CD4-positive, alpha-beta T cell treated with Interleukin-10 for 1 hour (primary cell): ENCODE data around the gene STYK1.
"Not testable (repeated sequence)": the region's sequence is repeated elsewhere in the genome, so short reads cannot be mapped to it uniquely, and the experiment has no call there.

Source experiments
- DNase-seq: peaks from one replicate; pipeline ENCODE4 v3.0.0-alpha.2; 2020

Gene STYK1

DNA sequence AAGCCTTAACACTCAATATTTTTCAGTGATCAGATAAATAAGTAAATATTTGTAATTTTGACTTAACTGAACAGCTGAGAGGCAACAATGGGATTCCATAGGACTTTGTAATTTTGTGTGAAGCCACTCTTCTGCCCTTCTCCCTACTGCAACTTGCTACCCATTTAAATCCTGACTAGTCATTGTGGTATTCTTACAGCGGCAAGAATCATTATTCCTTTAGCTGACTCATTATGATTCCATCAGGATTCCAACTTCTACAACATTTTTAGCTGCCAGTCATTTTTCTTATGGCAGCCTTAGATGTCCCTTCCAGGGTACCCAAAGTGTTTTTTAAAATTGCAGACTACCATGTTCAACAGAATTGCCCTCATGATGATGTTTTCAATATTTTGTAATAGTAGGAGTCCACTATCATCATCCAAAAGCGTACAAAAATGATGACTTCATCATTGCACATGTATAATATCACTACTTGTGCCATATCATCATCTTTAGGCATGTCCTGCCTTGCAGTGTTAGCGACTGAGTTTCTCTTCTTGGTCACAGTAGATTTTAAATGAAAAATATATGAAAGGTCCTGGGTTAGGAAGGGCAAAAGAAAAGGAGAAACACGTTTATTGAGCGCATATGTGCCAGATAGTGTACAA, 55.4 kb downstream of the STYK1 start:
- DNase-seq, result no peak

DNA sequence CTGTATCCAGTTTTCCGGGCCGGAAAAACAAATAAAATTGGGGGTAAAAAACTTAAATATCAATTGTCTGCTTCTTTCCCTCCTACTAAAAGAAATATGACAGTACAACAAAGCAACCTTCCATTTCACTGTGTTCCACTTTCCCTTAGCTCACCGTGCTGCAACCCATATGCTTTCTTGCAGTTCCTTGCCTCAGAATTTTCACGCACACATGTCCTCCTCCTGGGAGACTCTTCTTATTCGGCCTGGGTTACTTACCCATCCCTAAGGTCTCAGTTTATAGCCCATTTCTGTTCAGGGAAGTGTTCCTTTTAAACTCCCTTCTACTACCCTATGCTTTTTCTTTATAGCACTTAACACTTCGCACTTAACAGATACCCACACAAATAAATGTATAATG, 56.0 kb downstream of the STYK1 start:
- DNase-seq, result no peak

DNA sequence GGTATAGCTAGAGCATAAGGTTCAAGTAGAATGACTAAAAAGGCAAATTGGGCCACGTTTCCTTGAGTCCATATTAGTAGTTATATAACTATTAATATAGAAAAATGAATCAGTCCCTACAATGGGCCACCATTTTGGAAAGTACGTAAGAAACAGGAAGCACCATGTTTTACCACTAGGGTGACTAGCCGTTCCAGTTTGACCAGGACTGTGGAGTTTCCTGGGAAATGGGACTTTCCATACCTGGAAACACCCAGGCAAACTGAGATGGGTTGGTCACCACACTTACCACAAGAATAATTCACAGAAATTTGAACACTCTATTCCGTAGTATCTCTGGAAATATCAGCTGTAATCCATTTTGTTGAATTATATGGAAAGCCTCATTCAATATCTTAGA, 58.3 kb downstream of the STYK1 start:
- DNase-seq, result no peak

- no peak for DNase-seq
Observed at GRCh38 chr12:10614056-10614370, 59.8 kb downstream of the STYK1 start.

GRCh38 chr12:10613349-10614055, 60.4 kb downstream of the STYK1 start, which contains the start of gene MAGOHB:
Gene MAGOHB, minus strand, starts transcription at chr12:10613609. Its CDS starts 77 bp downstream, at chr12:10613532.
- DNase-seq, result peak; percentile 98

- DNase-seq, result no peak
Observed at GRCh38 chr12:10612984-10613348, 60.9 kb downstream of the STYK1 start.

- no peak for DNase-seq
Observed at GRCh38 chr12:10612110-10612509, 61.7 kb downstream of the STYK1 start.

DNA sequence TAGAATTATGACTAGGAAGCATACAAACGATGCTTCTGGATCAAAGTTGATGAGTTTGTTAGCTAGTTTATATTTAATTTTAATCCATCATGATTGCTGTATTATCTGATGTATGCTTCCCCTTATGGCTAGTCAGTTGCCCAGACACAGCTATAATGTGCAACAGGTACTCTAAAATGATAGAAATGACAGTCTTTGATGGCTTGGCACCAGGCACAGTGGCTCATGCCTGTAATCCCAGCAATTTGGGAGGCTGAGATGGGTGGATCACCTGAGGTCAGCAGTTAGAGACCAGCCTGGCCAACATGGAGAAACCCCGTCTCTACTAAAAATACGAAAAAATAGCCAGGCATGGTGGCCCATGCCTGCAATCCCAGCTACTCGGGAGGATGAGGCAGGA, 62.6 kb downstream of the STYK1 start:
- DNase-seq, result not testable (repeated sequence)

- DNase-seq, result no peak
Observed at GRCh38 chr12:10610188-10610587, 63.7 kb downstream of the STYK1 start.

GRCh38 chr12:10607885-10608458, 65.9 kb downstream of the STYK1 start:
- no peak for DNase-seq

- DNase-seq, result no peak
Observed at GRCh38 chr12:10601860-10602259, 72.0 kb downstream of the STYK1 start.

DNA sequence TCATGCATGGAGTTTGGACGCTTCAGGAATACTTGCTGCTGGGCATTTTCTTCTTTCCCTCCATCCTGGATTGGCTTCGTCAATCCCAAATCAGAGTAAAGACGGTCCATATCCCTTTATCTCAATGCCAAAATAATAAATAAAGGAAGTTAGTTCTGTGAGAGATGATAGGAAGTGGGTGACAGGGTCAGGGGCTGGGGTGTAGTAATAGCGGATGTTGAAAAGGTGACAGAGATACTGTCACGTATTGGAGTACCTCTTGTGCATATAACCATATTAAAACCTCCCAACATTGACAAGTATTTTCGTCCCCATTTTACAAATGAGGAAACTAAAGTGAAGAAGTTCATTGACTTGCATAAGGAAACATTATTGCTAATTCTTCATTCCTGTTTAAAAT, 72.9 kb downstream of the STYK1 start:
- DNase-seq, result no peak

DNA sequence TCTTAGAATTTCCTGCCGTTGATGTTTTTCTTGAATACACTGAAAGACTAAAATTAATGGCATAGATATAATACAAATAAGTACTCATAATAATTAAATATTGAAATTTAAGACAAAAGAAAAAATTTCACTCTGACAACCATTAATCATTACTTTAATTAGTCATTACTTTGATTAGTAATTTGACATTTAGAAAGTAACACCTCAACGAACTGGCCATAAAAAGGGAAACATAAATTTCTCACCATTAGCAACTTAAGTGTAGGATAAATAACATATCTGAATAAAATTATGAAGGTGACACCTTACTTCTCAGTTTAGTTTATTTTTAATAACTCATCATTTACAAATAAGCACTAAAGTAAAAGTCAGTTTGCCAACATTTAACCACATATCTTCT, 78.0 kb downstream of the STYK1 start:
- DNase-seq, result no peak

GRCh38 chr12:10590966-10591365, 82.9 kb downstream of the STYK1 start:
- no peak for DNase-seq

DNA sequence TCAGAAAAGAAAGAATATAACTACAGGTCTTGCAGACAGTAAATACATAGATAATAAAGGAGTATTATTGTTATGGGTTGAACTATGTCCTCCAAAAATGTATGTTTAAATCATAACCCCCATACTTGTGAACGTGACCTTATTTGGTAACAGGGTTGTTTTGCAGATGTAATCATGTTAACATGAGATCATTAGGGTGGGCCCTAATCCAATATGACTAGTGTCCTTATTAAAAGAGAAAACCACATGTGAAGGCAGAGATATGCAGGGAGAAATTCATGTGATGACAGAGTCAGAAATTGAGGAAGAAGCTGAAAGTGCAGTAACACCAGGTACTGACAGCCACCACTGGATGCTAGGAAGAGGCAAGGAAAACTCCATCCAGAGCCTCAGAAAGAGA, 89.4 kb downstream of the STYK1 start:
- DNase-seq, result no peak

DNA sequence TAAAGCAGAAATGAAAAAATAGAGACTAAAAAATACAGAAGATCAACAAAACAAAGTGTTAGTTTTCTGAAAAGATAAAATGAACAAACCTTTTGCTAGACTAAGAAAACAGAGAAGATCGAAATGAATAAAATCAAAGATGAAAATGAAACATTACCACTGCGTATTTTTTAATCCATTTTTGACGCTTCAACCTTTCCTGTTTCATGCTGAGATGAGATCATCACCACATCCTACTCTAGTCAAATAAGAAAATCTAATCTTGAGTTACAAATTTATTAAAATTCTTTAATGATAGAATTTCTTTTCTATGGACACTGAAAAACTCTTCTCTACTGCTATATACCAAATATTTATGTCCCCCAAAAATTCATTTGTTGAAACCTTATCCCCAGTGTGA, 91.1 kb downstream of the STYK1 start:
- DNase-seq, result no peak

DNA sequence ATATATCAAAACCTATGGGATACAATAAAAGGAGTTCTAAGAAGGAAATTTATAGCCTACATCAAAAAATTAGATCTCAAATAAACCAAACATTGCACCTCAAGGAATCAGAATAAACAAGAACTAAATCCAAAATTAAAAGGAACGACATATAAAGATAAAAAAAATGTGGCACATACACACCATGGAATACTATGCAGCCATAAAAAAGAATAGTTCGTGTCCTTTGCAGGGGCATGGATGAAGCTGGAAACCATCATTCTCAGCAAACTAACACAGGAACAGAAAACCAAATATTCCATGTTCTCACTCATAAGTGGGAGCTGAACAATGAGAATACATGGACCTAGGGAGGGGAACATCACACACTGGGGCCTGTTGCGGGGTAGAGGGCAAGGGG, 91.7 kb downstream of the STYK1 start:
- not testable (repeated sequence) for DNase-seq

DNA sequence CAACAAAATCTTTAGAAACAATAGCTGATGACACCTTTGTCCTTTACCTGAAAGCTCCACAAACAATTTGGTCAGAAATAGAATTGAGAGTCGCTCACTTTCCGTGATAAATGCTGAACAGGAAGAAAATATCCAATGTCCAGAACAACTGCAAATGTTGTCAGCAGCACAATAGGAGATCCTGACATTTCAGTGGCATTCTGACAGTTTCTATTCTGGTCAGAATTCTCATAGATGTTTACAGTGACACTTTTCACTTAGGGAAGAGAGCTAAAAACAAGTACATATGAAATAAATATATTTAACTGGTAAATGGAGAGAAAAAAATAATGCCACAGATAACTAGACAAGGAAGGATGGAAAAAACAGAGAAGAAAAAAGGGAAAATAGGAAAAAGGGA, 99.5 kb downstream of the STYK1 start:
- no peak for DNase-seq

- not testable (repeated sequence) for DNase-seq
Observed at GRCh38 chr12:10572021-10572490, 101.8 kb downstream of the STYK1 start.

DNA sequence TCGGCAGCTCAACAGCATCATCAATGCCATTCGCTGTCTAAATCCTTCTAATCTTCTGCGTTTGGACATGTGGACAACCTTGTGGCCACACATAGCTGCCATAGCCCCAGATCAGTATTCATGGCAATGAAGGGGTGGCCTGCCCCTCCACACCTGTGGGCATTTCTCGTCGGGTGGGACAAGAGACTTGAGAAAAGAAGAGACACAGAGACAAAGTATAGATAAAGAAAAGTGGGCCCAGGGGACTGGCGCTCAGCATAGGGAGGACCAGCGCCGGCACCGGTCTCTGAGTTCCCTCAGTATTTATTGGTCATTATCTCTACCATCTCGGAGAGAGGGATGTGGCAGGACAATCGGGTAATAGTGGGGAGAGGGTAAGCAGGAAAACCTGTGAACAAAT, 102.7 kb downstream of the STYK1 start:
- no peak for DNase-seq
